Smooth muscle cell (in vitro differentiated cells): ENCODE measurements around the gene RBAK. TPM values are rescaled to one million over a fixed set of nuclear protein-coding genes. Genes with fewer than 3 reads are reported as not detected.
"Not testable (repeated sequence)": the region's sequence is repeated elsewhere in the genome, so short reads cannot be mapped to it uniquely, and the experiment has no call there.

Source experiments
- DNase-seq: peaks from one replicate; lab custom pipeline; 2025; ENCODE audit not compliant: unreplicated experiment; lab: John Stamatoyannopoulos, UW
- H2AFZ ChIP-seq: fragments of 200-600 bp; sonication (generic); 2 replicates; pipeline ENCODE4 v1.6.0; 2016; ENCODE audit warnings: antibody characterized with exemption, low read depth, mild to moderate bottlenecking
- H3F3A ChIP-seq: fragments of 200-600 bp; sonication (generic); 2 replicates; pipeline ENCODE4 v1.6.0; 2017; ENCODE audit warnings: antibody characterized with exemption, low read depth
- H3K27ac ChIP-seq: fragments of 200-600 bp; sonication (generic); 2 replicates; pipeline ENCODE4 v1.5.1; 2016; ENCODE audit warnings: low read depth, mild to moderate bottlenecking
- H3K27me3 ChIP-seq: fragments of 200-600 bp; sonication (generic); 2 replicates; pipeline ENCODE4 v1.6.1; 2016; ENCODE audit warnings: low read depth, mild to moderate bottlenecking
- H3K36me3 ChIP-seq: fragments of 200-600 bp; sonication (generic); 2 replicates; pipeline ENCODE4 v1.5.1; 2016; ENCODE audit warnings: low read depth
- H3K4me1 ChIP-seq: fragments of 200-600 bp; sonication (generic); 2 replicates; pipeline ENCODE4 v1.5.1; 2016; ENCODE audit warnings: low read depth
- H3K4me2 ChIP-seq: fragments of 200-600 bp; sonication (generic); 2 replicates; pipeline ENCODE4 v1.6.0; 2016; ENCODE audit warnings: mild to moderate bottlenecking
- H3K4me3 ChIP-seq: fragments of 200-600 bp; sonication (generic); 2 replicates; pipeline ENCODE4 v1.5.1; 2016; ENCODE audit warnings: mild to moderate bottlenecking
- H3K79me2 ChIP-seq: fragments of 200-600 bp; sonication (generic); 2 replicates; pipeline ENCODE4 v1.6.0; 2016; ENCODE audit warnings: low read depth, mild to moderate bottlenecking
- H3K9ac ChIP-seq: fragments of 200-600 bp; sonication (generic); 2 replicates; pipeline ENCODE4 v1.6.0; 2016; ENCODE audit warnings: low read depth
- H3K9me3 ChIP-seq: fragments of 200-600 bp; sonication (generic); replicated peaks from 2 replicates; pipeline ENCODE4 v1.5.1; 2016; ENCODE audit warnings: low read depth
- H4K20me1 ChIP-seq: fragments of 200-600 bp; sonication (generic); 2 replicates; pipeline ENCODE4 v1.6.0; 2016; ENCODE audit warnings: low read depth
- CTCF ChIP-seq: fragments of 200-600 bp; sonication (generic); IDR thresholded peaks from 2 replicates; pipeline ENCODE4 v1.5.1; 2017; ENCODE audit warnings: borderline replicate concordance, mild to moderate bottlenecking, antibody characterized with exemption; ENCODE audit not compliant: insufficient read depth, poor library complexity, severe bottlenecking
- whole genome bisulfite sequencing: methylation state at CpG from one replicate; pipeline ENCODE4 v1.1.7; 2016; ENCODE audit warnings: low lambda C conversion rate; 5-methylcytosine and 5-hydroxymethylcytosine counted together
- polyA plus RNA-seq: library from polyadenylated mRNA; unstranded; fragments of >200 nt; fragmentation: Nextera tagmentation; extraction: Ambion mirVana; gene quantifications from 2 replicates; pipeline ENCODE4 v1.2.1, GENCODE V29; 2016
- total RNA-seq: library from RNA; depleted of rRNA; stranded (reverse); fragments of >200 nt; gene quantifications from 2 replicates; pipeline ENCODE4 v1.2.3, GENCODE V29; 2014

RBAK gene
- total and polyA plus RNA-seq, 2 experiments from 2014 or later = 2.6 to 13.1 TPM

- H3K36me3 ChIP-seq = no peaks in the 10 kb centered on the region
- H3K4me2 ChIP-seq = no peak overlapping the region
- H3K27ac ChIP-seq = no peak overlapping the region
- no peak for DNase-seq
- H3K9me3 ChIP-seq = no peaks in the 10 kb centered on the region
- no peak overlapping the region for H3K4me3 ChIP-seq
- no peak overlapping the region for H3K9ac ChIP-seq
- no peaks in the 10 kb centered on the region for H4K20me1 ChIP-seq
- no peaks in the 10 kb centered on the region for H3F3A ChIP-seq
- no peak overlapping the region for H2AFZ ChIP-seq
- no peaks in the 10 kb centered on the region for H3K27me3 ChIP-seq
- 98% methylated on average over 9 of the region's 9 CpGs for WGBS
- no peaks in the 10 kb centered on the region for H3K79me2 ChIP-seq
- no peak for TF ChIP-seq CTCF
- no peaks in the 10 kb centered on the region for H3K4me1 ChIP-seq
Measured at GRCh38 chr7:5020098-5020497, 25.6 kb upstream of the RBAK start.

GRCh38 chr7:5020976-5021550 is 24.6 kb upstream of the RBAK start:
- H4K20me1 ChIP-seq, H3K4me3 ChIP-seq, H3K9me3 ChIP-seq, H3K79me2 ChIP-seq, H2AFZ ChIP-seq, H3K36me3 ChIP-seq, H3K27me3 ChIP-seq, H3K27ac ChIP-seq, DNase-seq, H3K4me1 ChIP-seq, H3K4me2 ChIP-seq, H3F3A ChIP-seq, H3K9ac ChIP-seq: not testable (repeated sequence)
- 98% methylated on average over 14 of the region's 14 CpGs for WGBS

GRCh38 chr7:5023626-5024025 is 22.0 kb upstream of the RBAK start:
- H3K79me2 ChIP-seq, H3F3A ChIP-seq, H3K27me3 ChIP-seq, H4K20me1 ChIP-seq, H3K9ac ChIP-seq, DNase-seq, H3K36me3 ChIP-seq, H3K4me3 ChIP-seq, H3K9me3 ChIP-seq, H3K4me1 ChIP-seq, H3K27ac ChIP-seq, H3K4me2 ChIP-seq, H2AFZ ChIP-seq: not testable (repeated sequence)
- WGBS = 98% methylated on average over 12 of the region's 12 CpGs

- H3K27me3 ChIP-seq, H3F3A ChIP-seq, H3K4me2 ChIP-seq, H3K36me3 ChIP-seq, H3K79me2 ChIP-seq, H3K27ac ChIP-seq, DNase-seq, H3K9me3 ChIP-seq, H4K20me1 ChIP-seq, H2AFZ ChIP-seq, H3K9ac ChIP-seq, H3K4me3 ChIP-seq, H3K4me1 ChIP-seq: not testable (repeated sequence)
- 96% methylated on average over 14 of the region's 14 CpGs for WGBS
Measured at GRCh38 chr7:5027796-5028410, 17.8 kb upstream of the RBAK start.

- WGBS = 86% methylated on average over 10 of the region's 10 CpGs
- not testable (repeated sequence) for H3K36me3 ChIP-seq, H3K27ac ChIP-seq, H3K9ac ChIP-seq, H2AFZ ChIP-seq, H3K4me3 ChIP-seq, H3K4me2 ChIP-seq, H3K27me3 ChIP-seq, H3K9me3 ChIP-seq, H3K79me2 ChIP-seq, H3K4me1 ChIP-seq, H3F3A ChIP-seq, DNase-seq, H4K20me1 ChIP-seq
Measured at GRCh38 chr7:5033186-5033585, 12.5 kb upstream of the RBAK start.
